Measurements from ENCODE around the gene SPTLC3.

The SPTLC3 gene

GRCh38 chr20:13200767-13201500 lies 192.2 kb downstream of the SPTLC3 start:
- no peak for DNase-seq (ENCODE audit: low read depth in 2 of 2)
- TF ChIP-seq, protein P1, sequence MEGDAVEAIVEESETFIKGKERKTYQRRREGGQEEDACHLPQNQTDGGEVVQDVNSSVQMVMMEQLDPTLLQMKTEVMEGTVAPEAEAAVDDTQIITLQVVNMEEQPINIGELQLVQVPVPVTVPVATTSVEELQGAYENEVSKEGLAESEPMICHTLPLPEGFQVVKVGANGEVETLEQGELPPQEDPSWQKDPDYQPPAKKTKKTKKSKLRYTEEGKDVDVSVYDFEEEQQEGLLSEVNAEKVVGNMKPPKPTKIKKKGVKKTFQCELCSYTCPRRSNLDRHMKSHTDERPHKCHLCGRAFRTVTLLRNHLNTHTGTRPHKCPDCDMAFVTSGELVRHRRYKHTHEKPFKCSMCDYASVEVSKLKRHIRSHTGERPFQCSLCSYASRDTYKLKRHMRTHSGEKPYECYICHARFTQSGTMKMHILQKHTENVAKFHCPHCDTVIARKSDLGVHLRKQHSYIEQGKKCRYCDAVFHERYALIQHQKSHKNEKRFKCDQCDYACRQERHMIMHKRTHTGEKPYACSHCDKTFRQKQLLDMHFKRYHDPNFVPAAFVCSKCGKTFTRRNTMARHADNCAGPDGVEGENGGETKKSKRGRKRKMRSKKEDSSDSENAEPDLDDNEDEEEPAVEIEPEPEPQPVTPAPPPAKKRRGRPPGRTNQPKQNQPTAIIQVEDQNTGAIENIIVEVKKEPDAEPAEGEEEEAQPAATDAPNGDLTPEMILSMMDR (IDR thresholded peaks at IDR 0.05; ENCODE audit: low read depth, low read length), result no peak

DNA sequence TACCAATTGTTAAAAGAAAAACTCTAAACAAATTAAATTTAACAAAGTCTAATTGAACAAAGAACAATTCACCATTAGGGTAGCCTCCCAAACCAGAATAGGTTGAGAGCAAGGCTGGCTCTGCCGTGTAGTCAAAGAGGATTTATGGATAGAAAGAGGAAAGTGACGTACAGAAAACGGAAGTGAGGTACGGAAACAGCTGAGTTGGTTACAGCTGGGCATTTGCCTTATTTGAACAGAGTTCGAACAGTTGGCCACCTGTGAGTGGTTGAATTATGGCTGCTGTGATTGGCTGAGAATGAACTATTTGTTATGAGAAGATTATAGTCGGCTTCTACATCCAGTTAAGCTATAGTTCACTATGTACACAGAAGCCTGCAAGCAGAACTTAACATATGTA lies 193.8 kb downstream of the SPTLC3 start:
- no peak for DNase-seq (ENCODE audit: low read depth in 2 of 2)
- TF ChIP-seq, protein P1 (IDR thresholded peaks at IDR 0.05; ENCODE audit: low read depth, low read length), result no peak
- no peak overlapping the region for H3K4me3 ChIP-seq (replicated peaks in 1 of 2; ENCODE audit: low read depth in 2 of 2, low read length in 2 of 2)

More at GRCh38 chr20:13200767-13201500, 192.2 kb downstream of the SPTLC3 start:
- no peak overlapping the region for H3K4me3 ChIP-seq (replicated peaks in 1 of 2; ENCODE audit: low read depth in 2 of 2, low read length in 2 of 2)

DNA sequence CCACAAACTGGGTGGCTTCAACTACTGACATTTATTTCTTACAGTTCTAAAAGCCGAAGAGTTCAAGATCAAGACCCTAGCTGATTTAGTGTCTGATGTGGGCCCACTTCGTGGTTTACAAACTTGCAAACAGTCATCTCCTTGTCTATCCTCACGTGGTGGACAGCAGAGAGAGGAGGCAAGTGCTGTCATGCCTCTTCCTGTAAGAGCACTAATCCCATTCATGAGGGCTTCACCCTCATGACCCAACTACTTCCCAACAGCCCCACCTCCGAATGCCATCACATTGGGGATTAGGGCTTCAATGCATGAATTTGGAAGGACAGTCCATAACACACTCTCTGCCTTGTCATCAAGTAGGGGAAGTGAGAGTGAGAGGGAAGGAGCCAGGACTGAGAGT lies 196.7 kb downstream of the SPTLC3 start:
- H3K4me3 ChIP-seq (replicated peaks in 1 of 2; ENCODE audit: low read depth in 2 of 2, low read length in 2 of 2), result no peak overlapping the region

GRCh38 chr20:13205848-13206434 lies 197.2 kb downstream of the SPTLC3 start:
- no peak for DNase-seq (ENCODE audit: low read depth in 2 of 2)
- TF ChIP-seq, protein P1 (IDR thresholded peaks at IDR 0.05; ENCODE audit: low read depth, low read length), result no peak
- no peak overlapping the region for H3K4me3 ChIP-seq (replicated peaks in 1 of 2; ENCODE audit: low read depth in 2 of 2, low read length in 2 of 2)

More for the DNA sequence above, 196.7 kb downstream of the SPTLC3 start:
- DNase-seq (ENCODE audit: low read depth in 2 of 2), result no peak
- TF ChIP-seq, protein P1 (IDR thresholded peaks at IDR 0.05; ENCODE audit: low read depth, low read length), result no peak

GRCh38 chr20:13207016-13207415 lies 198.2 kb downstream of the SPTLC3 start:
- H3K4me3 ChIP-seq (replicated peaks in 1 of 2; ENCODE audit: low read depth in 2 of 2, low read length in 2 of 2), result no peak overlapping the region
- TF ChIP-seq, protein P1 (IDR thresholded peaks at IDR 0.05; ENCODE audit: low read depth, low read length), result no peak
- DNase-seq (ENCODE audit: low read depth in 2 of 2), result no peak

- no peak for DNase-seq (ENCODE audit: low read depth in 2 of 2)
- TF ChIP-seq, protein P1 (IDR thresholded peaks at IDR 0.05; ENCODE audit: low read depth, low read length), result no peak
- no peak overlapping the region for H3K4me3 ChIP-seq (replicated peaks in 1 of 2; ENCODE audit: low read depth in 2 of 2, low read length in 2 of 2)
Measured at GRCh38 chr20:13211956-13212618, 203.3 kb downstream of the SPTLC3 start.

Measured in cardiac fibroblast (primary cell).